Activated CD4-positive, CD25-positive, alpha-beta regulatory T cell treated with anti-CD3 and anti-CD28 coated beads, Interleukin-2, amount 50 U/mL, for 24 hours (primary cell): ENCODE measurements around the gene PDGFB.

ENCODE experiments used
- ATAC-seq, 2 donors: fragments of 150-1000 bp; cut with Tn5 transposase; one replicate each; pipeline ENCODE4 v1.10.0; 2021; ENCODE audit warnings: mild to moderate bottlenecking in 1 of 2, moderate library complexity in 1 of 2

Gene PDGFB

DNA sequence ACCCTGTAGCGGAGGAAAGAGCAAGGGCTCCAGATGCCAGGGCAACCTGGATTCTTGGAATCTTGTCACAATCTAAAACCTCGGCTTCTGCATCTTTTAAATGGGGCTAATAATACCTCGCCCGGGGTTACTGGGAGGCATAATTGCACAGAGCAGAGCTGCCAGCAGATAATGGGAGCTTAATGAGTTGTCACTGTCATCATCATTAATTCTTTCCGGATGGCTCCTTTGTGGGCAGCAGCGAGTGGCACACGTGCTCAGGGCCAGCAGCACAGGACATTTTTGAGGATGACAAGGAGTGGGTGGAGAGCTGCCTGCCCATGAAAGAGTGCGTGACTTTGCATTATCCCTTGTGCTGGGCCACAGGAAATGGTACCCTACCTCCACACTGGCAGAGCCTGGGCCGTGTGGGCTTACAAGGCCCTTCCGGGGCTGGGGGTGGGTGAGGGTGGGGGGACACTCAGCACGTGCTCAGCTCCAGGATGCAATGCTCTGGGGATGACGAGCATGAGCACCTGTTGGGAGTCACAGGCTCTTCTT lies 5.7 kb downstream of the PDGFB start:
- ATAC-seq = no peak

DNA sequence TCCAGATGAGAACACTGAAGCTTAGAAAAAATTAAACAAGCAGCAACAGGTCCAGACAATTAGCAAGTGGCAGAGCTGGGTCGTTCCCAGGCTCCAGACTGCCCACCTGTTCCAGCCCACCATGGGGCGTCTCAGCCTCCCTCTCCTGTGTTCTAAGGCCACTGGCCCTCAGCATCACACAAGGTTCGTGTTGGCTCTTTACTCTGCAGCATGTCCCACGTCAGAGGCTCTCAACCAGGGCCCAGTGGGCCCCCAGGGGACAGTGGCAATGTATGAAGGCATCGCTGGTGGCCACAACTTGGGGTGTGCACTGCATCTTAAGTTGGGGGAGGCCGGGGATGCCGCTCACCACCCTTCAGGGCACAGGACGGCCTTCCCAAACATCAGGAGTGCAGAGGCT lies 6.2 kb downstream of the PDGFB start:
- ATAC-seq = no peak

DNA sequence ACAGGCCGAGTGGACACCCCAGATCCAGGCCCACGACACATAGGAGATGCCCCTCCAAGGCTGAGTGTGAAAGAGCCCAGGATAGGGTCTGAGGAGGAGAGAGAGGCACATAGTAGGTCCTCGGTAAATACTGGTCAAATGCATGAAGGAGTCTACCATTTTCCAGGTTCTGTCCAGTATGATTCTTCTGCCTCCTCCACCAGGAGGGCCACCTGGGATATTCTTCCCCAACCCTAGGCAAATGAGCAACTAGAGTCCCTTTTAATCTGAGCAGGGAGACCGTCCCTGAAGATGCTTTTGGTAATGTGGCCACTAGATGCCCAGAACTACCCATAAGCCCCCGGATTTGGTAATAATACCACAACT lies 6.7 kb downstream of the PDGFB start:
- ATAC-seq = no peak

DNA sequence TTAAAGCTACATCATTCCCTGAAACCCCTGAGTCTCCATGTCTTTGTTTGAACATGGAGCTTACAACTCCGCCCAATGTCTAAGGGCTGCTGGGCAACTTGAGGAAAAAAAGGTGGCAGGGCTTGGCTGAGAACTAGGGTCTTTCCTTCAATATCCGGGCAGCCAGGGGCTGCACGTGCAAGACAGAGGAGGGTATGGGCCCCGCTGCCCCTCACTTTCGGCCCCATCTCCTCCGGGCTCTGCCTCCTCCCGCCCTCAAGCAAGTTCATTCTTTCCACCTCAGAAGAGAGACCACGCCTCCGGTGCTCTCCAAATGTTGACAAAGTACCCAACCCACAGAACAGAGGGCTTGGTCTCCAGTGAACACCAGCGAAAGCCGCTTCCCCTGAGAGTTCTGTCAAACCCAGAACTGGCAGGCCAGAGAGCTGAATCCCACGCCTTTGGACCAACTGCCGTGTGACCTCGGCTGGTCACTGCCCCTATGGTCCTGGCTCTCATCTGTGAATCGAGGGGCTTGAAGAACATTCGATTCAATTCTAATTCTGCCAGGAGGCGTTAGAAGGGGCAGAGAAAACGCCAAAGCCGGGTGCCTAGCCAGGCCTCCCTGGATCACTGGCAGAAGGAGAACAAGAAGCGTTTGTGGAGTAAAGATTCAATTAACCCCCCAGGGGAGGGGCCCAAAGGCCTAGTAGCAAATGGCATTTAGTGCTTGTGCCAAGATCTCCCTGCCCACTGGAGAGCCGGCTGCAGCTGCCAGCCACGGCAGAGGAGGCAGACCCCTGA lies 7.3 kb downstream of the PDGFB start:
- ATAC-seq = no peak

GRCh38 chr22:39236321-39237317 lies 8.2 kb downstream of the PDGFB start:
- ATAC-seq = peak; percentile 51 to 54

- no peak for ATAC-seq
These were observed 9.7 kb downstream of the PDGFB start for GRCh38 chr22:39234867-39235687.

GRCh38 chr22:39234472-39234787 lies 10.4 kb downstream of the PDGFB start:
- ATAC-seq = no peak

- ATAC-seq = no peak
These were observed 10.9 kb downstream of the PDGFB start for GRCh38 chr22:39233710-39234471.

GRCh38 chr22:39232806-39233709 lies 11.7 kb downstream of the PDGFB start:
- ATAC-seq = no peak

GRCh38 chr22:39232246-39232645 lies 12.5 kb downstream of the PDGFB start:
- no peak for ATAC-seq

DNA sequence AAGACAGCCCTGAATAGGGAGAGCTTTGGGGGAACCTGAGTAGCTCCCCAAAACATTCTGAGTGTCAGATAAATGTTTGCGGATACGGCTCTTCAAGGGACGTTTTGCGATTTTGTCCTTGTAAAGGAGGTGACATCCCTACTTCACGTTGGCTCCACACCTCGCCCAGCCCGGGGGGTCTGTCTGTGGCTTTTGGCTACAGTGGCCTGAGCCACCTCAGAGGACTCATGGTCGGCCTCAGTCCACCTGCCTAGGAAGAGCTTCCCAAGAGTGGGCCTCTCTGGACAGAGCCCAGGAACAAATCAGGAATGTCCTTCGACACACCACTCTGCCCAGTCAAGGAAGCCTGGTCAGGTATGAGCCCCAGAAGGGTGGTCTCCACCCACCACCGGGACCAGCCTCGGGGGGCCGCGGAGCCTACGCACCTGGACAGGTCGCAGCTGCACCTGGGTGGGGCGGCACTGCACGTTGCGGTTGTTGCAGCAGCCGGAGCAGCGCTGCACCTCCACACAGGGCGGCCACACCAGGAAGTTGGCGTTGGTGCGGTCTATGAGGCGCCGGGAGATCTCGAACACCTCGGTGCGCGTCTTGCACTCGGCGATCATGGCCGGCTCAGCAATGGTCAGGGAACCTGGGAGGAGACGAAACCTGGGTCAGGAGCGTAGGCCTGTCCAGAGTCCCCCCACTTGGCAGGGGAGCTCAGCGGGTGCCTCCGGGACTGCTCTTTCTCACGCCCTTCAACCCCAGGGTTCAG lies 13.4 kb downstream of the PDGFB start:
- ATAC-seq = no peak

GRCh38 chr22:39230261-39231196 lies 14.3 kb downstream of the PDGFB start:
- no peak for ATAC-seq

- no peak for ATAC-seq
These were observed 15.0 kb downstream of the PDGFB start for GRCh38 chr22:39229688-39230260.

DNA sequence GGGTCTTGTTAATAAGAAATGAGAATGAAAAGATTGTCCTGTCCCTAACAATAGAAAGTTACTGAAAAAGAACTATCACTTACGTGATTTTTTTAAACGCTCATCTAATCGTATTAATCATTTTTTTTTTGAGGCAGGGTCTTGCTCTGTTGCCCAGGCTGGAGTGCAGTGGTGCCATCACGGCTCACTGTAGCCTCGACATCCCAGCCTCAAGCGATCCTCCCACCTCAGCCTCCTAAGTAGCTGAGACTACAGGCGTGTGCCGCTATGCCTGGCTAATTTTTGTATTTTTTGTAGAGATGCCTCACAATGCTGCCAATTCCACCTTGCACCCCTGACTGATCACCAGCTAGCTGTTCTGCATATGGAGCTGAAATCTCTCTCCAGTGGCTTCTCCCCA lies 15.7 kb downstream of the PDGFB start:
- no peak for ATAC-seq

DNA sequence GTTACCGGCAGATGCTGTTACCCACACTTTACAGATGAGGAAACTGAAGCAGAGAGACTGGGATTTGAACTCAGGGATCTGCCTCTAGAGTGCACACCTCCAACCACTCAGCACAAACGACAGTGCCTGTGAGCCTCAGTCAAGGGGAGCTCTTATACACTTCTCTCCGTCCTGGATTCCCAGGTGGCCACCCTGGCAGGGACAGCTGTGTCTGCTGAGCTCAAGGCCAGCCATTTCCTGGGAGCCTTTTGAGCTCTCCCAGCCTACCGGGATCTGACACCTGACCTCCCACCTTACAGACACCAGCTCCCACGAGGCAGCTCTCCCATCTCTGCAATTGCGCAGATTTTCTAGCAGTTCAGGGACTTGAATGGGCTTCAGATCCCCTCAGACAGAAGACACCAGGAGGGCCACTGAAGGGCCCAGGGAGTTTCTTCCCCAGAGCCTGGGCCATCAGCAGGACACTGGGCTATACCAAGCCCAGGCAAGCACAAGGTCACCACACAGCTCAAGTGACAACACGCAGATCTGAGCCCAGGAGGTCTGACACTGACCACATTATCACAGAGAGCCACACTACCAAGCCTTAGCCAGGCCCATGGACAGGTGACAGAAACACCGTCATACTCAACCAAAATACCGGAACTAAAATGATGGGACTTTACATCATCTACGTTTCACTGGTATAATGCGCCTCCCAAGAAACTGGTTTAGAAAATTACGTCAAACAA lies 17.1 kb downstream of the PDGFB start:
- no peak for ATAC-seq

- ATAC-seq = no peak
These were observed 18.4 kb downstream of the PDGFB start for GRCh38 chr22:39226353-39226752.

DNA sequence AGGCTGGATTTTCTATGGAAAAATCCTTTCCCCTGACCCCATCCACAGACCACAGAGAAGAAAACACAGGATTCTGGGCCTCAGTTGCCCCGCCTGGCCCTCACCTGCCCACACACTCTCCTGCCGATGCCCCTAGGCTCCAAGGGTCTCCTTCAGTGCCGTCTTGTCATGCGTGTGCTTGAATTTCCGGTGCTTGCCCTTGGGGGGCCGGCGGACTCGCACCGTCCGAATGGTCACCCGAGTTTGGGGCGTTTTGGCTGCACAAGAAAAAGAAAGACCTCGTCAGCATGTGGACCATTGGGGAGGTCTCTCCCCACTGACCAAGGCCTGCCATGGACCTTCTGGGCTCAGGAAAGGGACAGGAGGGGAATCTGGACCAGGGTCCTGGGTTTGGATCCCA lies 19.2 kb downstream of the PDGFB start:
- ATAC-seq = no peak

DNA sequence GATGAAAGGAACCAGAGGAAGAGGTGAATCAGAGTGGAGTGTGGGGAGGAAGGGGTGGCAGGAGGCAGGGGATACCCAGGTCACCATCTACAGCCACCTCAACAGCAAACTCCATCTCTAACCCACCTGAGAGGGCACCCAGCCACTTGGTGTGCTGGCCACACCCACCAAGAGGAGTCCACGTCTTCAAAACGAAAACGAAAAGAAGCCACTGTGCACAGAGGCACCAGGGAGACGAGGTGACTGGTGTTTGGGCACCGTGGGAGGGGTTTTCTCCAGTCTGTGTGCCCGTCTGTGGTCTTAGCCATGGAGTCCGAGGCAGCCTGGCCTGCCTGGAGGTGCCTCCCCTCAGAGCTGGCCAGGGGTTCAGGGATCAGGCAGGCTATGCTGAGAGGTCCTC lies 20.2 kb downstream of the PDGFB start:
- ATAC-seq = no peak
